Astrocyte (in vitro differentiated cells and primary cell): ENCODE data around the gene AP2M1.

ENCODE experiments used
- CTCF ChIP-seq: IDR thresholded peaks from 2 replicates; pipeline ENCODE4 v1.5.1; 2011; ENCODE audit warnings: low read depth, mild to moderate bottlenecking, inconsistent platforms, low read length, moderate library complexity; ENCODE audit not compliant: insufficient read depth
- EZH2 ChIP-seq: IDR thresholded peaks from 2 replicates; pipeline ENCODE4 v1.6.1; 2012; ENCODE audit warnings: mild to moderate bottlenecking, low read length, inconsistent platforms; ENCODE audit not compliant: insufficient read depth

DNA sequence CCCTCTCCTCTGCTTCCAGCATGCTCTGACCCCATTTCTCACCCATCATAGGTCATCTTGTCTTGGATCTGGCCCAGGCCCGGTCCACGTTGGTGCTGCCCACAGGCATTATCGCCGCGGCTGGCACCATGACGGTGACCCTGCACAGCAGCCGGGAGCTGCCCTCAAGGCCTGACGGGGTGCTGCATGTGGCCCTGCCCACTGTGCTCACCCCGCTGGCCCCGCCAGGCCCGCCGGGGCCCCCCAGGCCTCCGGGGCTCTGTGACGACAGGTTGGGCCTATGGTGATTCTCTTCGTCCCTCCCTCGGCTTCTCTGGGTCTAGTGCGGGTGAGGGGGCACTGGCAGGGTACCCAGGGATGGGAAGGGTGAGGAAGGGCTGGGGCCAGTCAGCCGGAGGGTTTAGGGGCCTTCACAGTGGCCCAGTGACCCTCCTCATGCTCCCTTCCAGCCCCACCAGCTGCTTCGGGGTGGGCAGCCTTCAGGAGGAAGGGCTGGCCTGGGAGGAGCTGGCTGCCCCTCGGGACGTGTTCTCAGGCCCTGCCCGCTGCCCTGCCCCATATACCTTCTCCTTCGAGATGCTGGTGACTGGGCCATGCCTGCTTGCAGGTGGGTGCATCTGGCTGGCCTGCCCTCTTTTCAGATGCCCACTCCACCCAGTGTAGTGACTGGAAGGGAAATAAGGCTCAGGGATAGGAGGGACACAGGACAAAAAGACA is 58.6 kb downstream of the AP2M1 start:
- no peak for TF ChIP-seq EZH2
- no peak for TF ChIP-seq CTCF
